GM10847 (cell line): ENCODE results near the gene RHEBL1.

Experiments
- POLR2A ChIP-seq: IDR thresholded peaks from 2 replicates; pipeline ENCODE4 v1.6.1; 2011; ENCODE audit not compliant: insufficient read length; ENCODE audit errors: extremely low read depth

Gene RHEBL1

DNA sequence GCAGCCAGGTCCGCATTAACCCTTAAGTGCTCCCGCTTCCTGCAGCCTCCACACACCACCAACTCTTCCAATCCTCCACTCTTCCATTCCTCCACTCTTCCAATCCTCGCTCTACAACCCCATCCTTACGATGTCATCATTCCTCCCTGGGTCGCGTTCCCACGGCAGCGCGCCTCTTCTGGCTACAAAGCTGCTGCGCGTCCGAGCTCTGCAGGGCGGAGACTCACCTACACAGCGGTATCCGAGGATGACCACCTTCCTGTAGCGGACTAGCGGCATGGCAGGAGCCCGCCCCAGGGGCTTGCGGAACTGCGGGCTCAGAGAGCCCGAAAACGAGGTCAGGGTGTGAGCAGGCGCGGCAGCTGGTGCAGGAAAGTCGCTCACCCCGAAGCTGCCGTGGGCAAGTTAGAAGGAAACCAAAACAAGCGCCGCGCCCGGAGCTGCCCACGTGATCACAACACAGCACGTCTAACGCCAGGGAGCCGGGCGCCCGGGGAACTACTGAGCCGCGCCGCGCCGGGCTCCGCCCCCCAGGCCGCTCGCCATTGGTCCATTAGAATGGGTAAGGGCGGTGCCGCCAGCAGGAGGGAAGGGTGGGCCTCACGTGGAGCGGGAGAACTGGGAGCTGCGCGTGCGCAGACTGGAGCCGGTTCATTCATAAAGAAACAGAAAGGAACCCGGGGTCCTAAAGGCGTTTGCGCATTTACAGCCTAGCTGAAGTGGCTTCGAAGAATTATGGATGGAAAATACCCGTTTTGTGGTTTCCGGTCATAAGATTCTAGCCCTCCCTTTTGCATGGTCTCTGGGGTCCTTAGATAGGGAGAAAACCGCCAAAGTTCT lies at the start of gene RHEBL1:
Gene RHEBL1 (minus strand): TSS at position 473 of the 840 bp plus-strand sequence. CDS start 194 bp downstream, at position 279.
- TF ChIP-seq POLR2A, result peak; percentile 32

GRCh38 chr12:49111206-49111605 lies 41.4 kb upstream of the RHEBL1 start:
- no peak for TF ChIP-seq POLR2A

GRCh38 chr12:49110464-49111155 lies 40.8 kb upstream of the RHEBL1 start, which contains the start of gene LMBR1L:
Gene LMBR1L, minus strand, starts transcription at chr12:49110847. Its CDS starts 292 bp downstream, at chr12:49110555.
- peak; percentile 71 for TF ChIP-seq POLR2A

GRCh38 chr12:49109641-49110463 lies 40.1 kb upstream of the RHEBL1 start:
- no peak for TF ChIP-seq POLR2A

GRCh38 chr12:49108958-49109404 lies 39.2 kb upstream of the RHEBL1 start:
- no peak for TF ChIP-seq POLR2A

- no peak for TF ChIP-seq POLR2A
These were observed 35.8 kb upstream of the RHEBL1 start for GRCh38 chr12:49105504-49106084.

DNA sequence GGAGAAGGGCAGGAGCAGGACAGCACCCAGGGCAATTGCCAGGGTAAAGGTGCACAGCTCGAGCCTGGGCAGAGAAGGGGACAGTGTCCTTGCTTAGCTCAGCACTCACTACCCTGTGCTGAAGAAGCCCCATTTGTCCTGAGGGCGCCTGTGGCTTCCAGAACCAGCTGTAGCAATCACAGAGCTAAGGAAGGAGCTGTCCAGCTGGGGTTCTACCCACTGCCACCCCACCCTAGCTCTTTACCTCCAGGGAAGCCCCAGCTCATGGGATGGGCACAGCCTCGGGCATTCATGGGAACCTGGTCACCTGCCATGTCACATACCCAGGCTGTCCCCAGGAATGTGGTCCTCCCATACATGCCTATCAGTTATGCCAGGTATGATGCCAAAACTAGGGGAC lies 35.0 kb upstream of the RHEBL1 start:
- TF ChIP-seq POLR2A, result no peak

DNA sequence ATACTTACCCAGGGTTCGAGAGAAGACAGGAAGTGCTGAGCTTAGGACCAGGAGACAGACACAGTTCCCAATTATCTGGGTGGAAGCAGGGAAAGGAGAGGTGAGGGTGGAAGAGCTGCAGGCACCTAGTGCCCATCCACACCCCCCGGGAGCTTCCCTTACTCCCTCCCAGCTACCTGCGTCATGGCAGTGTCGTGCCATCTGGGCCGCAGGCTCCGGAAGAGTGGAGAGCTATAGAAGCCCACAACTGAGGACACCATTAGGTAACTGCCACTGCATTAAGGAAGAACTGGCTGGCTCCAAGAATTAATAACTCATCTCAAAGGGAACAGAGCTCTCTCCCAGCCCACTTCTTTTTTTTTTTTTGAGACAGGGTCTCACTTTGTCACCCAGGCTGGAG lies 30.6 kb upstream of the RHEBL1 start:
- TF ChIP-seq POLR2A, result no peak

- TF ChIP-seq POLR2A, result no peak
These were observed 28.9 kb upstream of the RHEBL1 start for GRCh38 chr12:49098703-49099102.

- TF ChIP-seq POLR2A, result no peak
These were observed 28.3 kb upstream of the RHEBL1 start for GRCh38 chr12:49098035-49098451.

DNA sequence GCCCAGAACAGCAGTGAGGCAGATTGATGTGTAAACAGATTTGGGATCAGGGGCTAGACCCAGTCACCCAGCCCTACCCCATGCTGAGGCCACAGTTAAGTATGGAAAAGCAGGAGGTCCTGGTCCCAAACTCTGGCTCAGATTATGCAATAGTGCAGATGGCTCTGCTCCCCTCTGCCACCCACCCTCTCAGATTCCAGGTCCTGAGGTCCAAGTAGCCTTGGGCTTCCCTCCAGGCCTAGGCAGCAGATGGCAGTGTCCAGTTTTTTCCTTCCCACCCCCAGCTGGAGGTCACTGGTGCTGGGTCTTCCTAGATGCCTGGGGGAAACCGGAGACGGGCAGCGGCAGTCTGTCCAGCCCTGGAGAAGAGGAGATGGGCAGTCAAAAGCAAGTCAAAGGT lies 27.6 kb upstream of the RHEBL1 start:
- no peak for TF ChIP-seq POLR2A

- no peak for TF ChIP-seq POLR2A
These were observed 25.2 kb upstream of the RHEBL1 start for GRCh38 chr12:49094975-49095365.

- TF ChIP-seq POLR2A, result no peak
These were observed 24.6 kb upstream of the RHEBL1 start, which contains the start of gene DHH for GRCh38 chr12:49094160-49094974. Gene DHH, minus strand, starts transcription at chr12:49094801. Its CDS starts 289 bp downstream, at chr12:49094512.

- TF ChIP-seq POLR2A, result no peak
These were observed 24.0 kb upstream of the RHEBL1 start for GRCh38 chr12:49093792-49094159.
